GM19463 (cell line): ENCODE results near the gene ANXA1.
A peak's percentile ranks its signal among the peaks of the same experiment; 100 is the strongest.
"Not testable (repeated sequence)": the region's sequence is repeated elsewhere in the genome, so short reads cannot be mapped to it uniquely, and the experiment has no call there.

Experiments used
- ATAC-seq: cut with Tn5 transposase; IDR thresholded peaks from one replicate; pipeline ENCODE4 v1.9.1; 2021; ENCODE audit warnings: mild to moderate bottlenecking, moderate library complexity; ENCODE audit not compliant: unreplicated experiment

ANXA1 gene

DNA sequence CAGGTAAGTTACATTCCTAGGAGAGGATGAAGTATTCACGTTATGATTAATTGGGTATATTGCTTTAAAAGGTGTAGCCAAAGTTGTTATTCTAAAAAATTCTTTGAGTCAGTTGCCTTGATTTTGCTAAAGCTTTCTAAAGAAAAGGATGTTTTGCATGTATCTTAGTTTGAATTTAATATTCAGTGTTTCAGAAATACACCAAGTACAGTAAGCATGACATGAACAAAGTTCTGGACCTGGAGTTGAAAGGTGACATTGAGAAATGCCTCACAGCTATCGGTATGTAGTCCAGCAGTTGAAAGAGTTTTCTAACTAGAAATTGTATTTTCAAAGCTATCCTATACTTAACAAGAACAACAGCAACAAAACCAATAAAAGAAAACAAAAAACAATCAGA, 14.2 kb downstream of the ANXA1 start:
- ATAC-seq: no peak

DNA sequence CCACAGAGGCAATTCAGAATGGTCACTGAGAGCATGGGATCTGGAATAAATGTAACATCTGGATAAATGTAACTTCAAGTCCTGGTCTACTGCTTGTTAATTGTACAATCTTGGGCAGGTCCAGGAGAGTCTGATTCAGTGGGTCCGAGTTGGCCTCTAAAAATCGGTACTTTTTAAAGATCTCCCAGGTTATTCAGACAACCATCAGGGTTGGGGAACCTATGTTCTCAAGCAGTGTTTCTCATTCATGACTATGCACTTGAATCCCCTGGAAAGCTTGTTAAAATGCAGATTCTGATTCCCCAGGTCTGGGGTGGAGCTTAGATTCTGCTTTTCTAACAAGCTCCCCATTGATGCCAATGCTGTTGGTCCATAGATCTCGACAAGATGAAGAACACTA, 14.8 kb downstream of the ANXA1 start:
- ATAC-seq: no peak

DNA sequence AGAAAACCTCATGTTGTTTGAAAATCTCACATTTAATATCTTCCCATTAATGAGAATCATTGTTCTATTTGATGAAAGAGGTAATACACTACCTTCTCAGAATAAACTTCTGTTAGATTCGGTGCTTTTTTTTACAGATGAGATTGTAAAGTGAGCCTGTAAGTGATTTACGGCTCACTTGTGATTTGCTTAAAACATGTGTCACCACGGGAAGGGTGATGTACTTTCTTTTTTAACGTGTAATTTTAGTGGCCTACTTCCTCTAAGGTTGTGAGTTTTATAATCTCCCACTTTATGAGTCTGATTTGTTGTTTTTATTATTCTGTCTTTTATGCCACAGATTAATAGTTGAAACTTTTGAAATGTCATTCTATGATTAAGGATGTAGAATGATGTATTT, 15.9 kb downstream of the ANXA1 start:
- ATAC-seq: no peak

DNA sequence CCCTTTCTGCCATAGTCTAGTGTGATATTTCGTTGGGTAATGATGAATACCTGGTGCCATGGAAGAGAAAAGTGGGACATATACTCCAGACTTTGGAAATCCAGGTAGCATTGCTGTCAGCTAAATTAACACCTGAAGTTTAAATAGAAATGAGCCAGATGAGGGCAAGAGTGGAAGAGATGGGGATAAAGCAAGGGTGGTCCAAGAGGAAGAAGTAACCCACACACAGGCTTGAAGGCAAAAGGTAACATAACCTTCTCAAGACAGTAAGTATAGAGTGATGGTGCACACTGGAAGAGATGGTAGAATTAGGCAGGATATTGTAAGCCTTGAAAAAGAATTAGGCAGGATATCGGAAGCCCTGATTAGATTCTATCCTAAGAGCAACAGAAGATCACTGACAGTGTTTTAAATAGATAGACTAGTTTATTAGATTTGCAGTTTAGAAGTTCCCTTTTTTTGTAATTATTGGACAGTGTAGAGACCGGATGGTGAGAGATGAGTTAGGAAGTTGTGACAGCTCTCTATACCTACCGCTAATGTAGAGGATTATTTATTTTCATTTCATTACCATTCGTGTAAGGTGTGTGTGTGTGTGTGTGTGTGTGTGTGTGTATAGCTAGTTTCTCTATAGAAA, 16.8 kb downstream of the ANXA1 start:
- no peak for ATAC-seq

DNA sequence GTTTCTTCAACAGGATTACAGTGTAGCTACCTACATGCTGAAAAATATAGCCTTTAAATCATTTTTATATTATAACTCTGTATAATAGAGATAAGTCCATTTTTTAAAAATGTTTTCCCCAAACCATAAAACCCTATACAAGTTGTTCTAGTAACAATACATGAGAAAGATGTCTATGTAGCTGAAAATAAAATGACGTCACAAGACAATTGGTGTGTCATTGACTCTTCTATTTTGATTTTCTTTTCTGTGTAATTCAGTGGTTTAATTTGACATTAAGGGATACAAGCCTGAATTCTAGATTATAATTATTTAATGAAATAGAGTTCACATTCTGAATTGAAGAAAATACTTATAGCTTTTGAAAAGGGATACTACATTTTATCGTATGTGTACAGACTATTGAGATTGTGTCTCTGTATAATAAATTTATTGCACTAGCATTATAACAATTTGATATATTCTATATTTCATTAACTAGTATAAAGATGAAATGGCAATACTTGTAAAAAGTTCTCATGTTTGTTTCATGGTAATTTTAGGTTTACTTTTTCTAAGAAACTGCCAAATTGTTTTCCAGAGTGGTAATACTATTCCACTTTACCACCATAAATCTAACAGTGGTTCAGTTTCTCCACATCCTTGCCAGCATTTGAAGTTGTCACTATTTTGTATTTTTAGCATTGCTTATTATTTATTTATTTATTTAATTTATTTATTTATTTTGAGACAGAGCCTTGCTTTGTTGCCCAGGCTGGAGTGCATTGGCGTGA, 18.7 kb downstream of the ANXA1 start:
- ATAC-seq: no peak

DNA sequence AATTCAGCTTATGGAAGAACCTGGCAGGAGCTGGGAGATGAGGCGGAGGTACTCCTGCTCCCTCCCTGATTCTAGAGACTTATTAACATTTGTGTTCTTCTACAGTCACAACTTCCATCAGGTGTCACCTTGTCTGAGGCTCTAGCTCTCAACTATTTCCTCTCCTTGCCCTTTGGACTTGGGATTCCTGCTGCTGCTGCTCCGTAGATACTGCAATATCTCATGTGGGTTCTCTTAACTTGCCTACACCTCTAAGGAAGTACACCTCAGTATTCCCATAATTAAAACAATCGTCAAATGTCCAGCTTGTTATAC, 21.2 kb downstream of the ANXA1 start:
- ATAC-seq: no peak

DNA sequence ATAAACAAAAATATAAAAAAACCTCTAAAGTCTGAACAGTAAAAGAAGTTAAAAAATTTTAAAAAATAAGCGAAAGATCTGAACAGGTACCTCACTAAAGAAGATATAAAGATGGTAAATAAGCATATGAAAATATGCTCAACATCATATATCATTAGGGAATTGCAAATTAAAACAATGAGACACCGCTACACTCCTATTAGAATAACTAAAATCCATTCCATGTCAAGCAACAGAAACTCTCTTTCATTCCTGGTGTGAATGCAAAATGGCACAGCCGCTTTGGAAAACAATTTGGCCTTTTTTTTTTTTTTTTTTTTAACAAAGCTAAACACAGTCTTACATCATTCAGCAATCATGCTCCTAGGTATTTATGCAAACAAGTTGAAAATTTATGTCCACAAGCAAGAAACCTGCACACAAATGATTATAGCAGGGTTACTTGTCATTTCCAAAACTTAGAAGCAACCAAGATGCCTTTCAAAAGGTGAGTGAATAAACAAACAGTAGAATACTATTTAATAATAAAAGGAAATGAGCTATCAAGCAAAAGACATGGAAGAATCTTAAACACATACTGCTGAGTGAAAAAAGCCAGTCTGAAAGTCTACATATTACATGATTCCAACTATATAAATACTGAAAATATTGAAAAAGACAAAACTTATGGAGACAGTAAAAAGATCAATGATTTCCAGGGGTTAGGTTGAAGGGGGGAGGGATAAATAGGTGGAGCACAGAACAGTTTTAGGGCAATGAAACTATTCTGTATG, 22.1 kb downstream of the ANXA1 start:
- no peak for ATAC-seq

DNA sequence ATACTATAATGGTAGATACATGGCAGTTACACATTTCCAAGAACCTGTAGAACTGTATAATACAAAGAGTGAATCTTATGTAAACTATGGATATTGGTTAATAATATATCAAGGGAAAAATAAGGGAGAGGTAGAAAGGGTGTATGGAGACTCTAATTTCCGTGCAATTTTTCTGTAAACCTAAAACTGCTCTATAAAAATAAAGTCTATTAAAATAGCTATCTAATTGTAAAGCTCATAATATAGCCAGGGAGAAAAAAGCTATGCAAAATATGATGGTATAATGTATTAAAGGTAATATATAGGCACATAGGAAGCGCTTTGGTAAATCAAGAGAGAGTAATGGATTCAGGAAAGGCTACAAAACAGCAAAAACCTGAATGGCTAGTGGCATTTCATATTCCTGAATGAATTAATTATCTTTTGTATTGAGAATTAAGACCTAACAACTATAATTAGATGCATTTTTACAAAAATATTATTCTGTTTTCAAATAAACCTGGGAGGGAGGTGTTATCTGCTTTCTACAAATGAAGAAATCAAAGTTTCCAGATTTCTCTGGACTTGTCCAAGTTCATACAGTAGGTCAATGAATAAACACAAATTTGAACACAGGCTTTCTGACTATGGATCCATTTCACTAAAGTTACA, 22.8 kb downstream of the ANXA1 start:
- no peak for ATAC-seq

DNA sequence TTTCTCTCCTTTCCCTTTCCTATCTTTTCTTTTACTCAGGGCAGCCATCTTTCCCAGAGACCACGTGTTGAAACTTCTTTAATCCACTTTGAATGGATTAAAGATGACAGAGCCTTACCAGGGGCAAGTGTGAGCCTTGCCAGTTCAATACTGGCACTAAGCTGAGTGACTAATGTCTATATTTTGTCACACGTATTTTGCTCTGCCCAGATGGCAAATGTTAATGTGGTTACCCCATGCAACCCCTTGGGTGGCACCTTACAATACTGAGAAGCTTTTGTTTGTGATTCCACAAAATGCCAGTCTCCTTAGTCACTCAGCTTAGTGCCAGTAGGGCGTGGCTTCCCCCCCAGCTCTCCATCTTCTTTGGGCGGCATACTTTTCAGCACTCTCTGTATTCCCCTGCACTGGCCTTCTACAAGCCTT, 24.8 kb downstream of the ANXA1 start:
- no peak for ATAC-seq

DNA sequence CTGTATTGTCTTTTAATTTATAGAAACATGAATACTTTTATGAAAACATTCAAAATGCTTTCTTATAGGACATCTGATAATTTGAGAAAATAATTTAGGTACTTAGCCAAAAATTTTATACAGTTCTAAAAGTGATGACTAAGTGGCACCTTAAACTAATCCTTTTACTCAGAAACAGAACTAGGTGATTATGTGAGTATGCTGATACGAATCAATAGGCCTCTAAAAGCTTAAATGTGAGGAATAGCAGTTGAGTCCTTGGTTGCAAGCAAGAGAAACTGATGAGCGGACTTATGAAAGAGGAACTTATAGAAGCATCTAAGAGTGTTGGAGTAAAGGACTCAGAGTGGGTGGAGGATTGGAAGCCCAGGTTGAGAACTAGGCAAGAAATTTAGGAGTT, 26.4 kb downstream of the ANXA1 start:
- no peak for ATAC-seq

DNA sequence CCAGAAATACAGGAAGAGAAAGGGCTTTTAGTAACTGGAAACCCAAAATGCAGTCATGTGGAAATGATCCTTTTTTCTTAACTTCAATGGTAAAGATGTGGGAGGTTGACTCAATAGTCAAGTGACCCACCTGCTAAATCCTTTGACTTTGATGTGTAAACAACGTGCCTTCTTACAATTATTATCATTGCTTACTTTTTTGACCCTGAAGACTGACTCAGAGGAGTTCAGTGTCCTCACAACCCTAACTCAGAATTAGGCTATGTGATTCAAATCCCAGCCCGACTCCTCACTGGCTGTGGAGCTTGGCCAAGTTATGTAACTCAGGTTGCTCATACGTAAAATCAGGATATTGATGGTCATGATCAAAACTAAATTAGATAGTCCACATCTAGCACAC, 27.9 kb downstream of the ANXA1 start:
- ATAC-seq: peak; percentile 72

DNA sequence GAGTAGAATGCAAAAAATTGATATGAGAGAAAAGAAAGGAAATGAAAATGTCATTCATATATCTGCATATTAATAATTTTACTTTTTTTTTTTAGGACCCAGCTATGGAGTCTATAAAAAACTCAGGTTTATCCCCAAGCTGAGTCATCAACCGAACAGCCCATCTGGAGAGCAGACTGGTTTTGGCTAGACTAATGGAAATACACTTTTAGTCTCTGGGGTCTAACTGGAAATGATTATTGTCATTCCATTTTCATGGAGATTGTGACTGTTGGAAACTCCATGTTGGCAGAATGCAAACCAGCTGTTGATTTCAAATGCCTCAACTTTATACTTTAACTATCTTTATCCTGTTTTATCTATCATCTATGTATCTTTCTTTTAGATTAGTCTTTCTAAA, 28.7 kb downstream of the ANXA1 start:
- no peak for ATAC-seq

DNA sequence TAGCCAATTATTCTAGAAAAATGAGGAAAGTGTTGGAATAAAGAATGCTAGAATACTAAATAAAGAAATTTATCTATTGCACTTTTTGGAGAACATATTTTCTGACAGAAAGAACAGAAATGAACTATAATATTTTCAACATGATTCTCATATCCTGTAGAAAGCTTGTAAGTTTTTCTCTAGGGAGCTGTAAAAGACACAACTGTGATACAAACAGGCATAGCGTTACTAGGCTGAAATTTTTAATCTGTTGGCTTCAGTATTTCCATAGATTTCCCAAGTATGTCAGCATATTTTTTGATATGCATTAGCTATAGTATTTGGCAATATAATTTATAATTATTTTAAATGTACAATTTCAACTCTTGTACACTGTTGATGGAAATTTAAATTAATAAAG, 31.3 kb downstream of the ANXA1 start:
- ATAC-seq: no peak

DNA sequence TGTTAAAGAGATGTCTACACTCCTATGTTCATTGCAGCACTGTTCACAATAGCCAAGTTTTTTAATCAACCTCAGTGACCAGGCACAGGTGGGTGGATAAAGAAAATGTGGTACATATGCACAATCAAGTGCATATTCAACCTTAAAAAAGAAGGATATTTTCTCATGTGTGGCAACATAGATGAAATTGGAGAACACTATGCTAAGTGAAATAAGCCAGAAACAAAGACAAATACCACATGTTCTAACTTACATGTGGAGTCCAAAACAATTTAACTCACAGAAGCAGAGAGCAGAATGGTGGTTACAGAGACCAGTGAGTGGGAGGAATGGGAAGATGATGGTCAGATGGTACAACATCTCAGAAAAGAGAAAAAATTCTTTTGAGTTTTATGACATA, 31.8 kb downstream of the ANXA1 start:
- no peak for ATAC-seq

DNA sequence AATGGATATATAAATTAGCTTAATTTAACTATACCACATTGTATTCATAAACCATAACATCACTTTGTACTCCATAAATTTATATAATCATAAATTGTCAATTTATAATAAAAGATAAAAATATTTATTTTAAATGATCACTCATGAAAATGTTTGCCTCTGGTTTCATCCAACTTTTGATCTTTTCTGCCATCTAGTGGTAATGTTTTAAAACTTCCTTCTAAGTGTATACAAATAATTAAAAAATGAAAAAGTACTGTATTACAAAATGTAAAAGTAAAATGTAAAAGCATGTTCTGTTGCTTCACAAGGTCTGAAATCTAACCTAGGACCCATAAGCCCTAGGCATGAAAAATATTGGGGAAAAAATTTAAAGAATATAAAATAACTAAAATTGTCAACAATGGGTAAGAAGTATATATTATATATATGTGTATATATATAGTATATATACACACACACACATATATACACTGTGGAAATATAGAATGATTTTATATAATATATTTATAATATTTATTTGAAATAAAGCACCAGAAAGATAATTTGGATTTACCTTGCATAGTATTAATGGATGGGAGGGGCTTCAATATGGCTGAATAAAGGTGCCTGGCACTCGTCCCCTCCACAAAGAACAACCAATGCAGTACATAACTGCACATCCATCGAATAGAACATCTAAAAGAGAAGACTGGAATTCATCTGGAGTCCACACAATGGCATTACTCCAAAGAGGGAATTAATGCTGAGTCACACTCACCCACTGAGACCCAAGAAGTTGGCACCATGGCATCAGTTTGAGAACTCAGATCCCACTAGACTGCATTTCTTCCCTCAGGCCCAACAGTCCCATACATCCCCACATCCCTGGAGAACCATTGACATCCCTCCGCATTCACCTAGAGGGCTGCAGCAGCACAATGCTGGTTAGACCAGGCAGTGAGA, 32.5 kb downstream of the ANXA1 start:
- ATAC-seq: no peak

DNA sequence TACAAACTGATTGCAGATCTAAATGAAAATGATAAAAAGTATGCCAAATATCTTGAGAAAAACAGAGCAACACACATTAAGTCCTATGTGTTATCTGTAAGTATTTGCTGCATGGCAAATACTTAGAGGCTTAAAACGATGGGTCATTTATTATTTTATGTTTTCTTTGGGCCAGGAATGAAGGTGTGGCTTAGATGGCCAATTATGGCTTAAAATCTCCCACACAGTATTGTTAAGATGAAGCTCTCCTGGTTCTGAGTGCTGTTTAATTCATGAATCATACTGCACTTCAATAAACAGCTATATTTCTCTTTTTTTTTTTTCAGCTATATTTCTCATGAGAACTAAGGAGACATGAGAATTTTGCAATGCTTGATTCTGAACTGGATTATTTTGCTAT, 39.4 kb downstream of the ANXA1 start:
- ATAC-seq: not testable (repeated sequence)

DNA sequence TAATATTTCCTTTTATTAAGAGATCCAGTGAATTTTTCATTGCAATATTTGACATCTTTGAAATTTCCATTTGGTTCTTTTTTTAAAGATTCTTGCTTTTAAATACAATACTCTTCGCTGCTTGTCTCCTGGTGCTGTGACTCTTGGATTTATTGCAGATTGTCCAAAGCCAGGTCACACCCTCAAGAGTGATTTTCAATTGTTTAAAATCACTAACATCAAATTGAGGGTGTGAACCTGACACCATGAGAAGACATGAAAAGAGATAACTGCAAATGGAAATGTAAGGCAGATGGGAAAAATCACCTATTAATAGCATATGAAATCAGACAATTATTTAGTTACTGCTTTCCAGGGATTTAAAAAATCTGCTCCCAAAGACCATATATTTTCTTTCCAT, 42.6 kb downstream of the ANXA1 start:
- ATAC-seq: no peak

DNA sequence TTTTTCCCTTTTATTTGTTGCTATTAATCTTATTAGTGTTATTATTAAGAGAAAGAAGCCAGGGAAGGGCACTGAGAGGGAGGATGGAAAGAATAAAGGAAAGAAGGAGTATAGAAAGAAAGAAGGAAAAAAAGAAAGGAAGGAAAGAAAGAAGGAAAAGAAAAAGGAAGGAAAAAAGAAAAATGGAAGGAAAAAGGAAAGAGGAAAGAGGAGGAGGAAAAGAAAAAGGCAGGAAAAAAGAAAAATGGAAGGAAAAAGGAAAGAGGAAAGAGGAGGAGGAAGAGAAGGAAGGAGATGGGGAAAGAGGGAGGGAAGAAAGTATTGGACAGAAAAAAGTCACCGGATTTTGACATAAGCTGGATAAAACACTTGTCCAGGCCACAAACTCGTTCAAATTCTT, 47.8 kb downstream of the ANXA1 start:
- no peak for ATAC-seq

DNA sequence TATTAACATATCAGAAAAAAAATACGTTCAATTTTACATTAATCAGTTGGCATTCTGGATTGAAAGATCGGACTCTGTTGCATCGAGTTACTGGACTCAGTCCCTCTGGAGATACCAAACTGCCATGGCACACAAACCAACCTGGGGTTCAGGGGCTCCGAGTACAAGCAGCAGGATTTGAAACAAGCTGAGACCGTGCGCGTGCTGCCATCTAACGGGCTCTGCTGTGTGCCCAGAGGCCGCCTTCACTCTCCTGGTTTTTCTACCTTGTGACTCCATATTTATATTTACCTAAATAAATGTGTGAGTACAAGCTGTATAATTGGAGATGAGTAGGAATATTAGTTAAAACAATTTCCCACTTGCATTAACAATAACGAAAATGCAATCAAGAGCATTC, 48.2 kb downstream of the ANXA1 start:
- no peak for ATAC-seq

DNA sequence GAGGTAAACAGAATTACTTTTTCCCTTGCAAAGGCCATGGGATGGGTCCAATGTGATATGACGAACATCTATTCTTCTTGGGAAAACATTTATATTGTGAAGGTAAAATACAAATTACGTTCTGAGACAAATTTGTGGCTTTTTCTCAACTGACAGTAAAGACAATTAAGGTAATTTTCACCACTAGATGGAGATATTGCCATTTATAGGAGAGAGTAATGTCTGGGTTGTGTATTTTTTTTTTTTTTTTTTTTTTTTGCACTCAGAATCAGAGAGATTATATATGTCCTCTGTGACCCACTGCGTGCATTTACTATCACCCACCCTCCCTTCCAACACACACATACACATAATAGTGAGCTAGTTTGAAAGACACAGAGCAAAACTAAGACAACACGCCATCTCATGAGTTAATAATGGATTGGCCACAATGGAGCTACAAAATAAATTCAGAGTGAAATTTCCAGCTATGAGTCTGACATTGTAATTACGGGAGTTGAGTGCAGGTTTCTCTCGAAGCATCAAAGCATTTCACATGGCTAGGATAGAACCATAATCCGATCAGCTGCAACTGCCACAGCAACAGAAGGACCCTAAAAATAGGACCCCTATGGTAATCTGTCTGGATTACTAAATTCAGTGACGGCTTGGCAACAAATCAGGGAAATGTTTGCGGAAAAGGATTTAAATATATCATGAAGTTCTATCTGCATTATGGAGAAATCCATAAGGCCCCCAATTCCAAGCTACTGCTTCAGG, 49.2 kb downstream of the ANXA1 start:
- no peak for ATAC-seq
